HG02642 (cell line): Measurements from ENCODE around the gene IL18RAP.

Experiments
- ATAC-seq: cut with Tn5 transposase; IDR thresholded peaks from one replicate; pipeline ENCODE4 v1.9.1; 2021; ENCODE audit warnings: mild to moderate bottlenecking; ENCODE audit not compliant: unreplicated experiment, poor library complexity

Gene IL18RAP

DNA sequence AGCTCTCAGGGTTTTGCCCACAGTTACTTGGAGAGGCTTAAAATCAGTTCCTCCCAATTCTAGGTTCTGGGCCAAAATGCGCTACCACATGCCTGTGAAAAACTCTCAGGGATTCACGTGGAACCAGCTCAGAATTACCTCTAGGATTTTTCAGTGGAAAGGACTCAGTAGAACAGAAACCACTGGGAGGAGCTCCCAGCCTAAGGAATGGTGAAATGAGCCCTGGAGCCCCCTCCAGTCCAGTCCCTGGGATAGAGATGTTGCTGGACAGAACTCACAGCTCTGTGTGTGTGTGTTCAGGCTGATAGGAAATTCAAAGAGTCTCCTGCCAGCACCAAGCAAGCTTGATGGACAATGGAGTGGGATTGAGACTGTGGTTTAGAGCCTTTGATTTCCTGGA is 29.0 kb downstream of the IL18RAP start:
- ATAC-seq: no peak

DNA sequence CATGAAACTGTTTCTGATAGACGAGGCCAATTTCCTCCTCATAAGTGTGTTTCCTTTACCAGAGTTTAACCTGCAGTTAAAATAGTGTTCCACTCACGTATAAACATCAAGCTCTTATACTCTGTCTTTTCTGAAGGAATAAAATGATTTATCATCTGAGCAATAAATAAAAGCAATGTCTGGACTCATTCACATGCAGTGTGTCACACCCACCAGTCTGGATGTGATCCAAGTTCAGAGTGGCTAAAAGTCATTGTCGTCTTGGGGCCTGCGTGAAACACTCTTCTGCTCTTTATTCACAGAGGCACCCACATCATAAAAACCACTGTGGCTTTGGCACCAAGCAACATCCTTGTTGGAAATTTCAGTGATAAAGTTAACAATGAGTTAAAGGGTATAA is 30.5 kb downstream of the IL18RAP start:
- no peak for ATAC-seq

DNA sequence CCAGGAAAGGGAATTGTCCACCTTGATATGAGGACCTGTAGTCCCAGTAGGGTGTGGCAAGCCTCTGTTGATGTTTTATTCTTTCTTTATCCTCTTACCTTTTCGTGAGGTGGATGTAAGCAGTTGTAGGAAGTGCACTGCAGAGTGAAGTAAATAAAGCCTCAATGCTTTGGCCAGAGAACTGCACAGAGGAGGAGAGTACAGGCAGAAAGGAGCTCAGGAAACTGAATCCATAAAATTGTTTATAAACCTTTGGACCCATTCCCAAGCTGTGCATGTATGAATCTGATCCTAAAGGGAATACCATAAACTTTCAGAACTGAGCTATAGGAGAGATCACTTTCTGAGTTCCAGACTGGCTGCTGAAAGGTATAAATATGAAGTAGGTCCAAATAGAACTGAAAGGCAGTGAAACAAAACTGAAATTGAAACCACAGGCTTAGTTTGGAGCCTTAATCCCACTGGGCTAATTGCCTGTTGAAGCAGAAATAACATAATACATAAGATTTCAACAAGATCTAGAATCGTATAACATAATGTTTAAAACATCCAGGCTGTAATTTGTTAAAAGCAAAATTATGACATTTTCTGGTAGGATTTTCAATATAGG is 32.2 kb downstream of the IL18RAP start:
- no peak for ATAC-seq

DNA sequence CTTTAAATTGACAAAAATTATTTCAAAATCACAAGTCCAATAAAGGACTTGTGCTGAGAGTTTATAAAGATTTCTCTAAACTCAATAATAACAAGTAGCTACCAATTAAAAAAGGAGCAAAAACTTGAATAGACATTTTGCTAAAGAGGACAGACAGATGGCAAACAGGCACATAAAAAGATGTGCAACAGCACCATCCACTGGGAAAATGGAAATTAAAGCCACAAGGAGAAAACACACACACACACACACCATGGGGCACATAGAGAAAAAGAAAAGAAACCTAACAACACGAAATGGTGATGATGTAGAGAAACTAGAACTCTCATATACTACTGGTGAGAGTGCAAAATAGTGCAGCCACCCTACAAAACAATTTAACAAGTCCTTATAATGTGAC is 37.5 kb downstream of the IL18RAP start:
- no peak for ATAC-seq

DNA sequence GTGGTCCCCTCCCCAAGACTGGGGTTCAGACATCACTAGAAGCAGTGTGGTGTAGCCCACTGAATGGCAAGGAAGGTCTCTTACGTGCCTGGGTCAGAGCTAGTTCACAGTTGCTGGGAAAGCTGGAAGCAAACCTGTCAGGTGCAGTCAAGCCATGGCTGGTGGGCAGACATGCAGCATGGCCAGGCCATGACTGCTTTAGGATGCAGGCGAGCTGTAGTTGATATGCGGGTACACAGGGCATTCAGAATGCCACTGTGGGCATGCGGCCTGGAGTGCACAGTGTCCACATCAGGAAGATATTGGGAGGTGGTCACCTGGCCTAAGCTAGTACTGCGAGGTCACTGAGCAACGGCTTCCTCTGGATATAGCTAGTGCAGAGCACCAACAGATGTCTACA is 38.2 kb downstream of the IL18RAP start:
- ATAC-seq: no peak

DNA sequence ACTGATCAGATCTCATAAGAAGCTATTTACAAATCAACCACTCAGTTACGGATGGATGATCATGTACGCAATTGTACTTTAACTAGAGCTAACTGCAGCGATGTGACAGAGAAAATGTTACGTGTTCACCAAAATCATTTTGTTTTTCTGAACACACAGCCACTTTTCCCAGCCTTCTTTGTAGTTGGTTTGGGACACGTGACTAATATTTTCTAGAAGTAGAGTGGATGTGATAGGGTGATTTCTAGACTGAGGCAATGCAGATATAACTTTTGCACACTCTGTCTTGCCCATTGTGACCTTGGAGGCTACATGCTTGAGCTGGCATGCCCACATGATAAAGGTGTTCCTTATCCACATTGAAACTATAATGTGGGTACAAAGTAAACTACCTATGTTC is 40.2 kb downstream of the IL18RAP start:
- no peak for ATAC-seq

DNA sequence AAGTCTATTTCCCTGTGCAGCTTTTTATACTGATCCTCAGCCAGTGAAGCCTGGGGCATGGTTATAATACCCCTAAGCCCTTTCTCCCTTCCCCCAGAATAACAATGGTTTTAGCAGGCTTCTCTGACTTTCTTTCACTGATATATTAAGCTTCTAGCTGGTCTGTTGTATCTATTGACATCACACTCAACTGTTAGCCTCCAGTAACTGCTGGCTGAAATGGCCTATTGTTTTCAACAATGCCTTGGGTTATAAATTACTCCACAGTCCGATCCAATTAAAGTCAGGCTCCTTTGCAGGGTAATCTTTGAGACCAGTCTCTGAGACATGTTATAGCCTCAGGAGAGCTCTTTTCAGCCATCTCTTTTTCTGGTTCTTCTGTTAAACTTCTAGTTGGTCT is 47.2 kb downstream of the IL18RAP start:
- no peak for ATAC-seq

DNA sequence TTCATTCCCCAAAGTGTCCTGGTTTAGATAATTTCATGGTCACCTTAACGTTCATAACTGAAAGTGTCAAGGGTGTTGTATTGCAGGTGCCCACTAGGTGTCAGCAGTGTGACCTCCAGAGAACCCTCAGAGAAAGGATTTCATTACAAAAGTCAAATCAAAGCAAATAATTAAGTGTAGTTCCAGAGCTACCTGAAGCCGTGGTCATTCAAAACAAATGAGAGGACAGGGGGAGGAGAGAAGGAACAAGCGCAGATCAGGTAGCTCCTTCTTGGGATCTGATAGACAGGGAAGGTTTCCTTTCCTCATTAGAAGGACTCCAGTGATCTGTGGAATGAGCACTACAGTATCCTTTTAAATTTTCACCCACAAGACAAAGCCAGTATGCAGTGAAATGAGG is 50.1 kb downstream of the IL18RAP start, which contains the start of gene SLC9A4:
Gene SLC9A4 (plus strand): TSS at position 207 of the 400 bp plus-strand sequence. CDS start 534 bp downstream, outside the sequence.
- no peak for ATAC-seq

DNA sequence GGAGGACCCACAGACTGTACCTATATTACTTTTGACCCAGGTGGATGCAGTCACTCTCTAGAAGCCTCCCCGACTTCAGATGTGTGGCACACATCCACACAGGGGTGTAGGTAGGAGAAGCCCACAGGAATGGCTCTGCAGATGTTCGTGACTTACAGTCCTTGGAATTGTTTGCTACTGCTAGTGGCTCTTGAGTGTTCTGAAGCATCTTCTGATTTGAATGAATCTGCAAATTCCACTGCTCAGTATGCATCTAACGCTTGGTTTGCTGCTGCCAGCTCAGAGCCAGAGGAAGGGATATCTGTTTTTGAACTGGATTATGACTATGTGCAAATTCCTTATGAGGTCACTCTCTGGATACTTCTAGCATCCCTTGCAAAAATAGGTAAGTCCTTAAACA is 50.7 kb downstream of the IL18RAP start:
- ATAC-seq: no peak

DNA sequence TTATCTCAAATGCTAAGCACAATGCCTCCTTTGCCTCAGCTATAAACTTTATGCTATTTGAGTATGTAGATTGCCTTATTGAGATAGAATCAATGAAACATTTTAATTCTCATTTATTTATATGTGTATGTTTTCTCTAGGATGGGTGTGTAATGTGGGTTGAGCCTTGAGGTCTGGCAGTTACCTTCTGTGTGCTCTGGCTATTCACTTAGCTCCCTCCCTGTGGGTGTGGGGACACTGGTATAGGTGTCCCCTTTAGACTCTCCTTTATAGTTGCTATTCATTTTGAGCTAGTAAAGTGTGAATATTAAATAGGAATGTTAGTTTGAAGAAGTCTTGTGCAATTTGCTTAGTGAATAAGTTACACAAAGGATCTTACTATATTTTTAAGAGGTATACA is 51.8 kb downstream of the IL18RAP start:
- no peak for ATAC-seq

DNA sequence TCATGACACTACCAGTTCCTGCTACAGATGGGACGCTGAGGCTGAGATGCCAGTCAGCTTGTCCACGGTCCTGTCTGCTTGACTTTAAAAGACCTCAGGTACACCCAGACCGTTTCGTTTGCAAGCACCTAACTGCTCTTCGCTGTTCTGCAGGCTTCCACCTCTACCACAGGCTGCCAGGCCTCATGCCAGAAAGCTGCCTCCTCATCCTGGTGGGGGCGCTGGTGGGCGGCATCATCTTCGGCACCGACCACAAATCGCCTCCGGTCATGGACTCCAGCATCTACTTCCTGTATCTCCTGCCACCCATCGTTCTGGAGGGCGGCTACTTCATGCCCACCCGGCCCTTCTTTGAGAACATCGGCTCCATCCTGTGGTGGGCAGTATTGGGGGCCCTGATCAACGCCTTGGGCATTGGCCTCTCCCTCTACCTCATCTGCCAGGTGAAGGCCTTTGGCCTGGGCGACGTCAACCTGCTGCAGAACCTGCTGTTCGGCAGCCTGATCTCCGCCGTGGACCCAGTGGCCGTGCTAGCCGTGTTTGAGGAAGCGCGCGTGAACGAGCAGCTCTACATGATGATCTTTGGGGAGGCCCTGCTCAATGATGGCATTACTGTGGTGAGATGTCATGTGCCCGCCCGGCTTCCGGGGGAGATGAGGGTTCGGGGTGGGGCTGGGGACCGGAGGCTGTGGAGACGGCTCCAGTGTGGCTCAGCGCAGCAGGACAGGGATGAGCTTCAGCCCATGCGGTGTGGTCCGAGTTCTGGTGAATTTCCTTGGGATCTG is 55.9 kb downstream of the IL18RAP start:
- ATAC-seq: no peak

DNA sequence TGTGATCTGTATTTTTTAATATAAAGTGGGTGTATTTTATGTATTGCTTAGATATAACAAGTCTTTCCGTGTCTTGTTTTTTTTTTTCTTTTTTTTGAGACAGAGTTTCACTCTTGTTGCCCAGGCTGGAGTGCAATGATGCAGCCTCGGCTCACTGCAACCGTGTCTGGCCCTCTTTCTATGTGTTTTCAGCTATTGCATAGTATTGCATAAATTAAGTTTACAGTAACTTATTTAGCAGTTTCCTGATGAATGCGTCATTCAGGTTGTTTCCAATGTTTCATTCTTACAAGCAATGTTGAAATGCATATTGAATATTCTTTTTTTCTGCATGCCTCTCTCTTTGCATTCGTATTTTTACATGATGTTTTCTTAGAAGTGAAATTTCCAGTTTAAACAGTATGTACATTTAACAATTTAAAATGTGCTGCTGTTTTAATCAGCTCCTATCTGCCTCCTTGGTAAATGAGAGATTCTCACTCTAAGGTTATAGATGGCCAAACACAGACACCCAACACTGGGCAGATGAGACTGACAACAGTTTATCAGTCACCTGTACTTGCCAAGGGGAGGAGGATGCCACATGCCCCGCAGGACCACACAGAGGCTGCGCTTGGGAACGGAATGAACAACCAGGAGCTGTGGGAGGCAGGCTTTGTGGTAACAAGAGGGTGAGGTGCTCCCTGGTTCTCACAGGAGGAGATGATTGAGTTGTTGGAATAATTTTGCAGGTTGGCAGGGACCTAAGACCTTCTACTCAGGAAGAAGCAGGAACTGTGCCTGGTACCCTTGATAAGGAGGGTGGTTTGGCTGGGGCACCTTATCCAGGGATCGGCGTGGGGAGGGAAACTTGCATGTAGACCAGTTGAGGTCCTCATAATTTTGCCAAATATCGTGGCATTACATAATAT is 57.6 kb downstream of the IL18RAP start:
- ATAC-seq: no peak

DNA sequence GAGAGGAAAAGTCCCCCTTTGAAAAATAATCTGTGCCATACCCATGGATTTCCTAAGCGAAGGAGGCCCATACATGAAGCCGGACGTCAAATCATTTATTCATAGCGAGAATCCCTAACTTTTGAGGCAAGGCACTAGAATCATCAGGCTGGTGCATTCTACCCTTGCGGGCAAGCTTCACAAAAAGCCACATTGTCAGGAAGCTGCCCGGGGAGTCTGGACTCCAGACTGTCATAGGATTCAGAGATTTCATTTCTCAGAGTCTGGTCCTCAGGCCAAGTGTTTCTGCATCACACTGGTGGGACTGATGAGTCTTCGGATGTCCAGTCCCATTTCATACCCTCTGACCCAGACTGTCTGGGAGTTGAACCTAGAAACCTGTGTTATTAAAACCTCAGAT is 59.0 kb downstream of the IL18RAP start:
- no peak for ATAC-seq

DNA sequence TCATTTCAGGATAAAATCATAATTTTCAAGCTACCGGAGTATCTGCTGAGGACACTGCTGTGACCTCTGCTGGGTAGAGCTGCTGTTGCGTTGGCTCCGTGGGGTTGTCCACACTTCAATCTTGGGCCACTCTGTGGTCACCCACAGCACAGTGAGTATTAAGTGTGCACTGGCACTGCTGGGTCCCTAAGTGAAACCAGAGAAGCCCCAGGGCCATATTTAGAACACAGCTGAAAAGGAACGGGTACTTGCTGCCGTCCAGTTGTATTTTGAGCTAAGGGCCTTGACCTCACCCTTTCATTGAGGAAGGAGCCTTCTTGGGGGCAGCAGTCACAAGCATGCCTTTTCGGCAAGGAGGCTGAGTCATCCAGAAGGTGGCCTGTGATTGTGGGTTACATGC is 60.1 kb downstream of the IL18RAP start:
- ATAC-seq: no peak

DNA sequence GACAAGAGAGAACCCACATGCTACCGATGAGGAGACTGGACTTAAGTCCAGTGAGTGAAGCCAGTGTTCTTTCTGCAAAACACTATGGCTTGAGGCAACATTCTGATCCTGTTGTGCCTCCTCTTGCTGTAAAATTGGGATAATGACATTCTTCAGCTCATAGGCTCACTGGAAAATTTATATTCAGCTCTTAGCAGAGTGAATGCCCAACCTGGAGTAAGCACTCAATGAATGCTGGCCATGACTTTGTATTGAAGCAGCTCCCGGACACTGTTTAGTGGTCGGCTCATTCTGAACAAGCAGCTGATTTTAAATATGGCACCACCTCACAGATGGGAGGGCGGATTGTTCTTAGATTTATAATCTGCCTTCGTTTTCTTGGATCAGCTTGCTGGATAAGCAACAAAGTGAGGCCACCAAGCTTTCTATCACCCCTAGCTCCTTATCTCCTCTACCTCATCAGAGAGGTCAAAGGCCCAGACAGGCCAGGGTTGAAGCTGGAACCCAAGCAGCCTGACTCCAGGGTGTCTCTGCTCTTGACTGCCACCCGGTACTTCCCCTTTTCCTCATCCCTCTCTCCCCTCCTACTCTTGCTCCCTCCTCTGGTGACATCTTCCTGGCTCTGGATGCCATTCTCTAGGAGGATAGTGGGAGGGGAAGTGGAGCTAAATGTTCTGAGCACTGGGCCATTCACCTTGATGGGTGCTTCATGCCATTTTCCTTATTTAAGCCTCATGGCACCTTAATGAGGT is 61.5 kb downstream of the IL18RAP start:
- ATAC-seq: no peak

DNA sequence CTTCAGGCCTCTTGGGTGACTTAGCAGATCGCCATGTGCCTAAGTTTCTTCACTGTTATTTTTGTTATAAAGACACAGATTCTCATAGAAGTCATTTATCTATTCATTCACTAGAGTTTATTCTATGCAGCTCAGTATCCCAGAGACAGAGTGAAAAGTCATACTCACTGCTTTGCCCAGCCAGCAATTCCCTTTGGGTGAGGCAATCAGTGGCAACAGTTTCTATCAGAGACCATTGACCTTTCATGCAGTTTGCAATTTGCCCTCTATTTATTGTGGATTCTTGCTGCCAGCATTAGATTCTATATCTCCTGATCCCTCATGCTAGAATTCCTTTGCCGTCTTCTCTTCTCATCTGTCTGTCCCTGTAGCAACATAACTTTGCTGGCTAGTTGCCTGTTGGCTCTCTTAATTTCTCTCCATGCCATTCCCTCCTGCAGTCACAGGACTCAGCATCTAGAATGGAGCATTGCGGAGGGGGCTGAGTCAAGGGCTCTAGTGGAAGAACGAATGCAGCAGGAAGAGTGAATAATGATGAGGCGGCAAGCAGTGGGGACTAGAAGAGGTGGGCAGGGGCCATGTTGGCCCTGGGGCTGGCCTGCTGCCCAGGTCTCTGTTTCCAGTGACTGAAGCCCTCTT is 62.3 kb downstream of the IL18RAP start:
- no peak for ATAC-seq

DNA sequence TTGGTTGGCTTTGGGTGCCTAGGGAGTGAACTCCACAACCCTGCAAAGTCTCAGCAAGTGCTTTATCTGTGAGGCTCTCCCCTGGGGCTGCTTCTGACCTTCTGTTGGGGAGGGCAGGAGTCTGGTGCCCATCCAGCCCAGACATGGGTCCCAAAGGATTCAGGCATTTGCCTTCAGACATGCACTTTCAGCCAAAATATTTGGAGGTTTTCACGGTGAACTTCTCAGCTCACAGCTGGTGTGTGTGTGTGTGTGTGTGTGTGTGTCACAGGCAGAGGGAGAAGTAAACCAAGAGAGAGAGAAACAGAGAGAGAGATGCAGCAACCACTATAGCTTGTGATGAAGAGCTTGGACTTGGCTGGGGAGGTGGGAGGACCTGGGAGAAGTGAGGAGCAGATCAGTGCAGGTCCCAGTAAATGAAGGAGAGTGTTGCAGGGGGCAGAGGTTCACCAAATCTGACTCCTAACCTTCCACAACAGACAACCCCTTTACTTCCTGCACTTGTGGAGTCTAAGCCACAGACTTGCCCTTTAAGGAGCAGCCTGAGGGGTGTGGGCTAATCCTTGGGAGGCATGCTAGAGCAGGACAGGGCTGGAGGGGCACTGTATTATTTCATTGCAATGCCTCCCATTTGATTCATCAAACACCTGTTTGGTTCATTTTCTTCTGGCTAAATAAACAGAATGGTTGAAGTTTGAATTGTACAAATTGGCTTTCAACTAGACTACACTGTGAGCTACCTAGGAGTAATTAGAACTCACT is 64.2 kb downstream of the IL18RAP start:
- no peak for ATAC-seq

DNA sequence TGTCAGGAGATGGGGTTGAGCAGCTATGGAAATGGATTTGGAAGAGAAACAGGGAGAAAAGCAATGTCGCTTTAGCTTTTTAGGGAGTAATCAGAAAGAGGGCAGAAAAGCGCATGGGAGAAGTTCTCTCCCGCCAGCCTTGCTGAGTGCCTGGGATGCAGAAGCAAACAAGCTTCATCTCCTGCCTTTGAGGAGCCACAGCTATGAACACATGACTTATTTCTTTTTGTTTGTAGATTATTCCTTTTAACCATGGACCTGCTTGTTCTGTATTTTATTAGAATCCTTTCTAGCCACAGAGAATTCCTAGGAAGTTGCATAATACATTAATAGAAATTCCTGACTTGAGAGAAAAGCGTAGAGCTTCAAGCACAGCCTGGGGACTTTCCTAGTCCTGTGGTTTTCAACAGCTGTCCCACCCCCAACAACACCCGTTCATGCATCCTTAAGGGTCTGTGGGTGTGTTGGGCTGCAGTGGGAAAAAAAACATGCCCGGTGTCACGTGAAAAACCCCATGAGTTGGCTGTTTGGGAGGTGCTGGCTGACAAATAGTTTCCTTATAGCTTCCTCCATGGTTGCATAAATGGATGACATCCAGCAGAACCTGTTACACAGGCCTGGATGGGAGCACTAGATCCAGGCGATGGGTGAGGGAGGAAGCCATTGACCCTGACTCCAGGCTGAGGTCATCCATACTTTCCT is 65.0 kb downstream of the IL18RAP start:
- no peak for ATAC-seq

DNA sequence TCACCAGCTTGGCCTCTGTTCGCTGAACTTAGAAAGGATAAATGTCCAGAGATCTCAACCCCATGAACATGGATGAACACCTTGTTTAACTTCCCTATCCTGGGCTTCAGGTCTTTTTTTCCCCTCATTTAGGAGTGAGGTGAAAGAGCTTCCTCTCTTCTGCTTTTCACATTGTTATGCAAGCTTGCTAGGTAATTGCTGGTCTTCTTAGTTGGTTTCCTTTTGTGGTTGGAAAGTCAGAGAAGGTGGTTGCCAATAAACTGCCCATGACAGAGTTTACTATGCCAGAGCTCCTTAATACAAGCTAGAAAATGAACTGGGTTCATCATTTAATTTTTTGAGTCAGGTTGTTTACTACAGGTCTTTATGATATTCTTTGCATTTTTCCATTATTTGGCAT is 66.7 kb downstream of the IL18RAP start:
- ATAC-seq: no peak
